SK-N-SH (cell line): Measurements from ENCODE around the gene PPT2. TPM values are rescaled to one million over a fixed set of nuclear protein-coding genes. Genes with fewer than 3 reads are reported as not detected.
A peak's percentile ranks its signal among the peaks of the same experiment; 100 is the strongest.

Experiments
- CTCF ChIA-PET: fragments of 300-600, 350-600 bp; formaldehyde crosslinking; extraction: SDS; loops from one replicate; lab custom pipeline; 2021; lab: Yijun Ruan, JAX
- POLR2A ChIA-PET: fragments of 350-600 bp; sonication (Branson Sonifier 250); formaldehyde crosslinking; extraction: SDS; loops from one replicate; lab custom pipeline; 2020; ENCODE audit warnings: antibody characterized with exemption, inconsistent platforms; lab: Yijun Ruan, JAX
- DNase-seq: peaks from one replicate; pipeline ENCODE4 v3.0.0; 2012
- H2AFZ ChIP-seq: fragments of 200-600 bp; sonication (generic); 2 replicates; pipeline ENCODE4 v1.8.1; 2016; ENCODE audit warnings: antibody characterized with exemption, mild to moderate bottlenecking, low read depth
- H3F3A ChIP-seq: fragments of 200-600 bp; sonication (generic); replicated peaks from 2 replicates; pipeline ENCODE3; 2016; ENCODE audit warnings: antibody characterized with exemption, mild to moderate bottlenecking; ENCODE audit not compliant: insufficient read depth
- H3K27ac ChIP-seq, 2 experiments: fragments of 200-500 bp in 1 of 2; fragments of 200-600 bp in 1 of 2; sonication (Bioruptor generic) in 1 of 2; sonication (generic), shearing (Covaris generic) in 1 of 2; 2 replicates each; pipeline versions ENCODE4 v1.5.1 to v1.6.1; 2014 to 2016; ENCODE audit warnings: low read depth in 2 of 2, inconsistent platforms in 1 of 2, low read length in 1 of 2, mild to moderate bottlenecking in 1 of 2, mixed read lengths in 1 of 2
- H3K27me3 ChIP-seq: fragments of 200-600 bp; sonication (generic), shearing (Covaris generic); 2 replicates; pipeline ENCODE4 v1.6.1; 2016; ENCODE audit warnings: mixed run types; ENCODE audit not compliant: insufficient read depth
- H3K36me3 ChIP-seq, 2 experiments: fragments of 200-500 bp in 1 of 2; fragments of 200-600 bp in 1 of 2; sonication (Bioruptor generic) in 1 of 2; sonication (generic) in 1 of 2; replicated peaks in 1 of 2; 2 replicates each; pipeline versions ENCODE3 to v1.5.1; 2014 to 2016; ENCODE audit warnings: low read length in 1 of 2, mild to moderate bottlenecking in 1 of 2; ENCODE audit not compliant: insufficient read depth in 2 of 2, control insufficient read depth in 1 of 2
- H3K4me1 ChIP-seq, 2 experiments: fragments of 200-500 bp in 1 of 2; fragments of 200-600 bp in 1 of 2; sonication (Bioruptor generic) in 1 of 2; sonication (generic), shearing (Covaris generic) in 1 of 2; 2 replicates each; pipeline versions ENCODE4 v1.5.1 to v1.6.1; 2014 to 2016; ENCODE audit warnings: low read depth in 1 of 2, low read length in 1 of 2, mixed run types in 1 of 2; ENCODE audit not compliant: insufficient read depth in 2 of 2, control insufficient read depth in 1 of 2
- H3K4me2 ChIP-seq: fragments of 200-600 bp; sonication (generic), shearing (Covaris generic); 2 replicates; pipeline ENCODE4 v1.6.1; 2017; ENCODE audit warnings: mixed run types
- H3K4me3 ChIP-seq, 2 experiments: fragments of 200-500 bp in 1 of 2; fragments of 200-600 bp in 1 of 2; sonication (Bioruptor generic) in 1 of 2; sonication (generic), shearing (Covaris generic) in 1 of 2; 2 replicates each; pipeline versions ENCODE4 v1.5.1 to v1.8.1; 2014 to 2016; ENCODE audit warnings: low read depth in 2 of 2, inconsistent platforms in 1 of 2, low read length in 1 of 2, mild to moderate bottlenecking in 1 of 2, mixed read lengths in 1 of 2, moderate library complexity in 1 of 2
- H3K79me2 ChIP-seq: fragments of 200-600 bp; sonication (generic); 2 replicates; pipeline ENCODE4 v1.8.1; 2017; ENCODE audit warnings: mild to moderate bottlenecking; ENCODE audit not compliant: insufficient read depth
- H3K9ac ChIP-seq: fragments of 200-600 bp; sonication (generic); 2 replicates; pipeline ENCODE4 v1.6.1; 2017; ENCODE audit warnings: mixed run types
- H3K9me2 ChIP-seq: fragments of 200-600 bp; sonication (generic); 2 replicates; pipeline ENCODE4 v1.6.1; 2017; ENCODE audit warnings: mixed run types
- H3K9me3 ChIP-seq: fragments of 200-600 bp; sonication (generic); 2 replicates; pipeline ENCODE4 v1.6.1; 2017; ENCODE audit warnings: mixed run types, mild to moderate bottlenecking, moderate library complexity
- H4K20me1 ChIP-seq: fragments of 200-600 bp; sonication (generic); 2 replicates; pipeline ENCODE4 v1.6.1; 2017; ENCODE audit warnings: mild to moderate bottlenecking, mixed run types; ENCODE audit not compliant: insufficient read depth
- CHD2 ChIP-seq: fragments of 150-350 bp; IDR thresholded peaks from 2 replicates; pipeline ENCODE4 v1.6.1; 2018; ENCODE audit warnings: low read length; ENCODE audit not compliant: partially characterized antibody
- ELF1 ChIP-seq: IDR thresholded peaks from 2 replicates; pipeline ENCODE4 v1.4.0; 2012
- FOSL2 ChIP-seq: IDR thresholded peaks from 2 replicates; pipeline ENCODE4 v1.4.0; 2012; ENCODE audit warnings: low read depth, mild to moderate bottlenecking, moderate library complexity, borderline replicate concordance
- FOXJ3 ChIP-seq: sonication (generic); formaldehyde crosslinking; IDR thresholded peaks from 2 replicates; pipeline ENCODE4 v1.5.1; 2020; ENCODE audit warnings: mild to moderate bottlenecking, missing genetic modification reagents
- FOXM1 ChIP-seq: IDR thresholded peaks from 2 replicates; pipeline ENCODE4 v1.4.0; 2012; ENCODE audit warnings: low read depth, mild to moderate bottlenecking
- GABPA ChIP-seq: IDR thresholded peaks from 2 replicates; pipeline ENCODE4 v1.4.0; 2012; ENCODE audit warnings: low read depth, mild to moderate bottlenecking
- MEF2A ChIP-seq: IDR thresholded peaks from 2 replicates; pipeline ENCODE4 v1.4.0; 2012; ENCODE audit warnings: low read depth, borderline replicate concordance
- NFIC ChIP-seq: IDR thresholded peaks from 2 replicates; pipeline ENCODE4 v1.4.0; 2012; ENCODE audit warnings: borderline replicate concordance
- POLR2AphosphoS5 ChIP-seq: IDR thresholded peaks from 2 replicates; pipeline ENCODE4 v1.6.1; 2012; ENCODE audit warnings: low read depth, low read length
- RAD21 ChIP-seq: IDR thresholded peaks from 2 replicates; pipeline ENCODE4 v1.6.1; 2012; ENCODE audit warnings: mild to moderate bottlenecking, low read length
- RFX5 ChIP-seq: IDR thresholded peaks from 2 replicates; pipeline ENCODE4 v1.6.1; 2012; ENCODE audit warnings: mild to moderate bottlenecking, improper control_type of control experiment, low read length
- TAF1 ChIP-seq: IDR thresholded peaks from 2 replicates; pipeline ENCODE4 v1.6.1; 2012; ENCODE audit warnings: low read depth, mild to moderate bottlenecking, low read length, moderate library complexity, borderline replicate concordance
- YY1 ChIP-seq: IDR thresholded peaks from 2 replicates; pipeline ENCODE4 v1.4.0; 2012; ENCODE audit warnings: low read depth, mild to moderate bottlenecking
- WGBS: methylation state at CpG from one replicate; pipeline ENCODE4 v1.1.6; 2017; ENCODE audit warnings: low lambda C conversion rate; 5-methylcytosine and 5-hydroxymethylcytosine counted together
- polyA plus RNA-seq, 3 experiments: library from polyadenylated mRNA; depleted of rRNA; stranded (reverse); fragments of >200 nt; gene quantifications; 2 replicates each; pipeline ENCODE4 v1.2.3, GENCODE V29; 2012
- TF ChIP-seq, protein P1 (sequence below): fragments of 200-600 bp; sonication (generic); IDR thresholded peaks from 2 replicates; pipeline ENCODE4 v1.6.1; 2017; ENCODE audit warnings: antibody characterized with exemption, mild to moderate bottlenecking, moderate library complexity
- TF ChIP-seq, protein P2 (sequence below): IDR thresholded peaks from 2 replicates; pipeline ENCODE4 v1.4.0; 2012; ENCODE audit warnings: low read depth, borderline replicate concordance
- TF ChIP-seq, protein P3 (sequence below): IDR thresholded peaks from 2 replicates; pipeline ENCODE4 v1.6.1; 2012; ENCODE audit warnings: mild to moderate bottlenecking, low read depth, low read length, moderate library complexity
- TF ChIP-seq, protein P4 (sequence below): IDR thresholded peaks from 2 replicates; pipeline ENCODE4 v1.4.0; 2012; ENCODE audit warnings: low read depth

PPT2 gene
- polyA plus RNA-seq, 1 of the 3 experiments (the other 2 are of a cell fraction) = 32.7 TPM

DNA sequence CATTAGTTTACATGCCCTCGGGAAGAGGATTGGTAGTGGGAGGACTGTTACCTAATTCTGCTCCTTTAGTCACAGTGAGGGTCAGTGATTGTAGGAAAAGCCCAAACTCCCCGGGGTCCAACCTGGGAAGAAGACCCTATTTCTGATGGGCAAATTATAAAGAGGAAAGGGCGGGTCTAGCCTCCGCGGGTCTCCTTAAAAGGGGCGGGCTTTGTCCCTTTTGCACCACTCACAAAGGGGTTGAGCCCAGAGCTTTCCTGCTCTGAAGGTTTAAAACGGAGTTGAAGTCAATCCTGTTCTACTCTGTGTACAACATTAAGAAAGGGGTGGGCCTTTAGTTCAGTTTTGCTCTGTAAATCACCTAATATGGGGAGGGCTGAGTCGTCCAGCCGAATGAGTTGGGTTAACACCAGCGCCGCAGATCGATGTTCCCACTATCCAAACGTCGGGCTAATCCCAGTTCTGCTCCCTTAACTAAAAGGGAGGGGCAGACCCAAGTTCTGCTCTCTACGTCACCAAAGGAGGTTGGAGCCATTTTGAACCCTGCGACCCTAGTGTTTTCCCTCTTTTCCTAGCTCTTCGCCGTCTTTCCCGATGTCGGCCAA is 23.3 kb downstream of the PPT2 start:
- Histone ChIP-seq H3K36me3 (peaks cover 9 to 12% of the 10 kb centered on the region in 2 experiments), H3K4me2 (peak overlapping the region; percentile 81), H3K27me3 (no peaks in the 10 kb centered on the region), H2AFZ (peak overlapping the region; percentile 88), H3K4me3 (peak overlapping the region; percentile 84 to 99), H3K9me2 (no peaks in the 10 kb centered on the region), H3K4me1 (peaks cover 12 to 40% of the 10 kb centered on the region in 2 experiments; a peak in 3 of 4 replicates), H3F3A (peaks cover 13% of the 10 kb centered on the region), H3K9me3 (no peaks in the 10 kb centered on the region), H3K9ac (peak overlapping the region; percentile 84), H3K27ac (peak overlapping the region; percentile 98 to 99), H4K20me1 (no peaks in the 10 kb centered on the region), H3K79me2 (peaks cover 47% of the 10 kb centered on the region)
- TF ChIP-seq GABPA (peak; percentile 33; the same call in 1 of the 2 replicates), FOXM1 (no peak), YY1 (peak; percentile 79), POLR2AphosphoS5 (peak; percentile 56), TAF1 (peak; percentile 49)
- TF ChIP-seq, protein P1, sequence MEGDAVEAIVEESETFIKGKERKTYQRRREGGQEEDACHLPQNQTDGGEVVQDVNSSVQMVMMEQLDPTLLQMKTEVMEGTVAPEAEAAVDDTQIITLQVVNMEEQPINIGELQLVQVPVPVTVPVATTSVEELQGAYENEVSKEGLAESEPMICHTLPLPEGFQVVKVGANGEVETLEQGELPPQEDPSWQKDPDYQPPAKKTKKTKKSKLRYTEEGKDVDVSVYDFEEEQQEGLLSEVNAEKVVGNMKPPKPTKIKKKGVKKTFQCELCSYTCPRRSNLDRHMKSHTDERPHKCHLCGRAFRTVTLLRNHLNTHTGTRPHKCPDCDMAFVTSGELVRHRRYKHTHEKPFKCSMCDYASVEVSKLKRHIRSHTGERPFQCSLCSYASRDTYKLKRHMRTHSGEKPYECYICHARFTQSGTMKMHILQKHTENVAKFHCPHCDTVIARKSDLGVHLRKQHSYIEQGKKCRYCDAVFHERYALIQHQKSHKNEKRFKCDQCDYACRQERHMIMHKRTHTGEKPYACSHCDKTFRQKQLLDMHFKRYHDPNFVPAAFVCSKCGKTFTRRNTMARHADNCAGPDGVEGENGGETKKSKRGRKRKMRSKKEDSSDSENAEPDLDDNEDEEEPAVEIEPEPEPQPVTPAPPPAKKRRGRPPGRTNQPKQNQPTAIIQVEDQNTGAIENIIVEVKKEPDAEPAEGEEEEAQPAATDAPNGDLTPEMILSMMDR = no peak
- 3% methylated on average over 19 of the region's 20 CpGs for WGBS
- ChIA-PET POLR2A (interaction anchor here (1.3 to 4.1 kb wide), 6 partner anchors 13 to 794 kb away, joined by 5 to 22 read pairs (median 6); partner anchors contain the start of genes ATF6B, FKBPL, PBX2 and PRRT1), CTCF (interaction anchor here (1.4 to 1.6 kb wide), 2 partner anchors 18 to 129 kb away, joined by 4 read pairs; no protein-coding TSS in a partner anchor)
- peak; percentile 55 for DNase-seq

DNA sequence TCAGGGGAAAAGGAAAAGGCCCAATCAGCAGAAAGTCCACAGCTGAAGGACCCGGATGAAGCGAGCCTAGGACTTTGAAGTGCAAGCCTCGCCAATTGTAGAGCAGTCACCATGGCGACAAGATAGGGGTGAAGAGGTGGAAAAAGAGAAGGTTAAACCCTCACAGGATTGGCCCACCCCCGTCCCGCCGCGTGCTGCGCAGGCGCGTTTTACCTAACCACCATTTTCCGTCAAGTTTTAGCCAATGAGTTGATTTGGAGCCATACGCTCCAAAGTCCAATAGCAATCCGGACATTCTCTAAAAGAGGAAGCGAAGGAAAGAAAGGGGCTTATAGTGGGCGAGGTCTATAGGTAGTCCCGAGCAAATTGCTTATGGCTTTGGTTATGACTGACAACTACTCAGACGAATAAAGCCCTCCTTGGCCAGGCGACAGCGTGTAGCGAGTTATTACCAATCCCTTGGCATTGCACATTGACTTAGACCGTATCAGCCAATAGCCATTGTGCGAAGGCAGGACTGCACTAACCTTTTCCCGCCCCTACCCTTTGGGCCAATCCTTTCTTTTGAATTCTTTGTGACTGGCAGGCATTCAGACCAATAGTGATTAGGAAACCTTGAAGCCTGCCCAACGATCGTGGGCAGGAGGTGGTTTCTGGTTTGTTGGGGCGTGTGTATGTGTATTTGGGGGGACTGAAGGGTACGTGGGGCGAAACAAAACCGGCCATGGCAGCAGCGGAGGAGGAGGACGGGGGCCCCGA is 24.0 kb downstream of the PPT2 start, which contains the start of gene RNF5:
Gene RNF5 (plus strand): TSS at position 618 of the 759 bp plus-strand sequence. CDS start 107 bp downstream, at position 725.
- H4K20me1 ChIP-seq = no peaks in the 10 kb centered on the region
- no peaks in the 10 kb centered on the region for H3K27me3 ChIP-seq
- H3K9me2 ChIP-seq = no peaks in the 10 kb centered on the region
- H3K79me2 ChIP-seq = peaks cover 40% of the 10 kb centered on the region
- H3K27ac ChIP-seq = peak within 1 kb of the TSS; percentile 98 to 99
- H2AFZ ChIP-seq = peak within 1 kb of the TSS; percentile 88
- H3K9me3 ChIP-seq = no peaks in the 10 kb centered on the region
- POLR2A ChIA-PET = interaction anchor here (1.3 to 4.1 kb wide), 6 partner anchors 12 to 794 kb away, joined by 5 to 22 read pairs (median 6); partner anchors contain the start of genes ATF6B, FKBPL, PBX2 and PRRT1
- peaks cover 9 to 19% of the 10 kb centered on the region in 2 experiments for H3K36me3 ChIP-seq
- H3F3A ChIP-seq = peaks cover 13% of the 10 kb centered on the region
- CTCF ChIA-PET = no interaction called here
- DNase-seq = peak; percentile 92
- peak within 1 kb of the TSS; percentile 84 for H3K9ac ChIP-seq
- peak within 1 kb of the TSS; percentile 84 to 99 for H3K4me3 ChIP-seq
- peaks cover 12 to 37% of the 10 kb centered on the region in 2 experiments; a peak in 3 of 4 replicates for H3K4me1 ChIP-seq
- H3K4me2 ChIP-seq = peak within 1 kb of the TSS; percentile 100
- WGBS = under 1% methylated on average over 32 of the region's 33 CpGs
- TF ChIP-seq FOXM1 (no peak), CHD2 (peak; percentile 91), RFX5 (peak; percentile 83; the same call in 1 of the 2 replicates), FOSL2 (no peak), MEF2A (no peak), RAD21 (no peak), ELF1 (peak; percentile 43), NFIC (no peak), FOXJ3 (CRISPR knock-in tag) (no peak), GABPA (peak; percentile 33)
- TF ChIP-seq, protein P2, sequence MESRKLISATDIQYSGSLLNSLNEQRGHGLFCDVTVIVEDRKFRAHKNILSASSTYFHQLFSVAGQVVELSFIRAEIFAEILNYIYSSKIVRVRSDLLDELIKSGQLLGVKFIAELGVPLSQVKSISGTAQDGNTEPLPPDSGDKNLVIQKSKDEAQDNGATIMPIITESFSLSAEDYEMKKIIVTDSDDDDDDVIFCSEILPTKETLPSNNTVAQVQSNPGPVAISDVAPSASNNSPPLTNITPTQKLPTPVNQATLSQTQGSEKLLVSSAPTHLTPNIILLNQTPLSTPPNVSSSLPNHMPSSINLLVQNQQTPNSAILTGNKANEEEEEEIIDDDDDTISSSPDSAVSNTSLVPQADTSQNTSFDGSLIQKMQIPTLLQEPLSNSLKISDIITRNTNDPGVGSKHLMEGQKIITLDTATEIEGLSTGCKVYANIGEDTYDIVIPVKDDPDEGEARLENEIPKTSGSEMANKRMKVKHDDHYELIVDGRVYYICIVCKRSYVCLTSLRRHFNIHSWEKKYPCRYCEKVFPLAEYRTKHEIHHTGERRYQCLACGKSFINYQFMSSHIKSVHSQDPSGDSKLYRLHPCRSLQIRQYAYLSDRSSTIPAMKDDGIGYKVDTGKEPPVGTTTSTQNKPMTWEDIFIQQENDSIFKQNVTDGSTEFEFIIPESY = no peak
- TF ChIP-seq, protein P3, sequence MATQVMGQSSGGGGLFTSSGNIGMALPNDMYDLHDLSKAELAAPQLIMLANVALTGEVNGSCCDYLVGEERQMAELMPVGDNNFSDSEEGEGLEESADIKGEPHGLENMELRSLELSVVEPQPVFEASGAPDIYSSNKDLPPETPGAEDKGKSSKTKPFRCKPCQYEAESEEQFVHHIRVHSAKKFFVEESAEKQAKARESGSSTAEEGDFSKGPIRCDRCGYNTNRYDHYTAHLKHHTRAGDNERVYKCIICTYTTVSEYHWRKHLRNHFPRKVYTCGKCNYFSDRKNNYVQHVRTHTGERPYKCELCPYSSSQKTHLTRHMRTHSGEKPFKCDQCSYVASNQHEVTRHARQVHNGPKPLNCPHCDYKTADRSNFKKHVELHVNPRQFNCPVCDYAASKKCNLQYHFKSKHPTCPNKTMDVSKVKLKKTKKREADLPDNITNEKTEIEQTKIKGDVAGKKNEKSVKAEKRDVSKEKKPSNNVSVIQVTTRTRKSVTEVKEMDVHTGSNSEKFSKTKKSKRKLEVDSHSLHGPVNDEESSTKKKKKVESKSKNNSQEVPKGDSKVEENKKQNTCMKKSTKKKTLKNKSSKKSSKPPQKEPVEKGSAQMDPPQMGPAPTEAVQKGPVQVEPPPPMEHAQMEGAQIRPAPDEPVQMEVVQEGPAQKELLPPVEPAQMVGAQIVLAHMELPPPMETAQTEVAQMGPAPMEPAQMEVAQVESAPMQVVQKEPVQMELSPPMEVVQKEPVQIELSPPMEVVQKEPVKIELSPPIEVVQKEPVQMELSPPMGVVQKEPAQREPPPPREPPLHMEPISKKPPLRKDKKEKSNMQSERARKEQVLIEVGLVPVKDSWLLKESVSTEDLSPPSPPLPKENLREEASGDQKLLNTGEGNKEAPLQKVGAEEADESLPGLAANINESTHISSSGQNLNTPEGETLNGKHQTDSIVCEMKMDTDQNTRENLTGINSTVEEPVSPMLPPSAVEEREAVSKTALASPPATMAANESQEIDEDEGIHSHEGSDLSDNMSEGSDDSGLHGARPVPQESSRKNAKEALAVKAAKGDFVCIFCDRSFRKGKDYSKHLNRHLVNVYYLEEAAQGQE = no peak
- TF ChIP-seq, protein P4, sequence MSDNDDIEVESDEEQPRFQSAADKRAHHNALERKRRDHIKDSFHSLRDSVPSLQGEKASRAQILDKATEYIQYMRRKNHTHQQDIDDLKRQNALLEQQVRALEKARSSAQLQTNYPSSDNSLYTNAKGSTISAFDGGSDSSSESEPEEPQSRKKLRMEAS = no peak; the same call in 1 of the 2 replicates
